Calu3 (cell line): ENCODE results near the gene FCAMR. TPM values are rescaled to one million over a fixed set of nuclear protein-coding genes. Genes with fewer than 3 reads are reported as not detected.
"Not testable (repeated sequence)": the region's sequence is repeated elsewhere in the genome, so short reads cannot be mapped to it uniquely, and the experiment has no call there.

Source experiments
- BruUV-seq: library from RNA; stranded (reverse); fragments of 400-500 nt; replicated peaks from 2 replicates; lab custom pipeline; 2021; lab: Mats Ljungman, UMichigan
- CTCF ChIA-PET: fragments of 300-600 bp; sonication (Branson Sonifier 250); formaldehyde crosslinking; loops from one replicate; lab custom pipeline; 2022; ENCODE audit warnings: antibody characterized with exemption; lab: Charles Lee
- DNase-seq: peaks from one replicate; pipeline ENCODE4 v3.0.0; 2022
- H3K27ac Mint-ChIP-seq: one replicate; pipeline ENCODE4 v1.8.0; 2022; ENCODE audit warnings: mixed read lengths; ENCODE audit not compliant: unreplicated experiment
- H3K27me3 Mint-ChIP-seq: one replicate; pipeline ENCODE4 v1.8.0; 2022; ENCODE audit warnings: mixed read lengths; ENCODE audit not compliant: unreplicated experiment
- H3K36me3 Mint-ChIP-seq: one replicate; pipeline ENCODE4 v1.8.0; 2022; ENCODE audit warnings: mild to moderate bottlenecking, moderate library complexity, mixed read lengths; ENCODE audit not compliant: insufficient read depth, unreplicated experiment
- H3K4me1 Mint-ChIP-seq: one replicate; pipeline ENCODE4 v1.8.0; 2022; ENCODE audit warnings: mild to moderate bottlenecking, low read depth, mixed read lengths; ENCODE audit not compliant: unreplicated experiment
- H3K4me3 Mint-ChIP-seq: one replicate; pipeline ENCODE4 v1.8.0; 2022; ENCODE audit warnings: mild to moderate bottlenecking, low read depth, moderate library complexity, mixed read lengths; ENCODE audit not compliant: unreplicated experiment
- H3K9me3 Mint-ChIP-seq: one replicate; pipeline ENCODE4 v1.8.0; 2022; ENCODE audit warnings: low read depth, mixed read lengths; ENCODE audit not compliant: unreplicated experiment
- intact Hi-C: fragments of 100-400 bp; cut with micrococcal nuclease; formaldehyde crosslinking; loops from one replicate; pipeline ENCODE4 v1.10.0; 2022; ENCODE audit not compliant: unreplicated experiment
- total RNA-seq: library from RNA; stranded (reverse); gene quantifications from 2 replicates; pipeline ENCODE4 v1.2.3, GENCODE V29; 2022
- TF ChIP-seq, protein P1 (sequence below): fragments of 200-600 bp; IDR thresholded peaks from one replicate; pipeline ENCODE4 v1.8.0; 2022; ENCODE audit warnings: antibody characterized with exemption; ENCODE audit not compliant: unreplicated experiment

Gene FCAMR
- total RNA-seq, 1 experiment from 2014 or later: not detected

DNA sequence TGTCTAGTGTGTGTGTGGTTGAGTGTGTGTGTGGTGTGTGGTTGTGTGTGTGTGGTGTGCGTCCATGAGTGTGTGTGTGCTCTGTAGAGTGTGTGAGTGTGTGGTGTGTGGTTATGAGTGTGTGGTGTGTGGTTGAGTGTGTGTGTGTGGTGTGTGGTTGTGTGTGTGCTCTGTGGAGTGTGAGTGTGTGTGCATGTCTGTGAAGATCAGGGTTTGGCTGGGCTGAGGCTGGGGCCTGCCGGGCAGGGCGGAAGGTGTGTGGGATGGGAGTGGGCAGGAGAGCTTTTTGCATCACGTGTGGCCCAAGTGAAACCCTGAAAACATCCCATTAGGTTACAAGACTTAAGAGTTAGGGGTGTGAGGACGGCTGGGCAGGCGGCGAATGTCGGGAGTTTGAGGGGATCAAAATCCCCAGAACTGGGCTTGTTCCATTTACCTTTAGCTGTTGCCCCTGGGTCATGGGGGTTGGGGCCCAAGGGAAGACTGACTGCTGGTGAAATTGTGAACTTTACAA, 45.6 kb downstream of the FCAMR start:
- no peaks in the 10 kb centered on the region for H3K27me3 Mint-ChIP-seq
- TF ChIP-seq, protein P1, sequence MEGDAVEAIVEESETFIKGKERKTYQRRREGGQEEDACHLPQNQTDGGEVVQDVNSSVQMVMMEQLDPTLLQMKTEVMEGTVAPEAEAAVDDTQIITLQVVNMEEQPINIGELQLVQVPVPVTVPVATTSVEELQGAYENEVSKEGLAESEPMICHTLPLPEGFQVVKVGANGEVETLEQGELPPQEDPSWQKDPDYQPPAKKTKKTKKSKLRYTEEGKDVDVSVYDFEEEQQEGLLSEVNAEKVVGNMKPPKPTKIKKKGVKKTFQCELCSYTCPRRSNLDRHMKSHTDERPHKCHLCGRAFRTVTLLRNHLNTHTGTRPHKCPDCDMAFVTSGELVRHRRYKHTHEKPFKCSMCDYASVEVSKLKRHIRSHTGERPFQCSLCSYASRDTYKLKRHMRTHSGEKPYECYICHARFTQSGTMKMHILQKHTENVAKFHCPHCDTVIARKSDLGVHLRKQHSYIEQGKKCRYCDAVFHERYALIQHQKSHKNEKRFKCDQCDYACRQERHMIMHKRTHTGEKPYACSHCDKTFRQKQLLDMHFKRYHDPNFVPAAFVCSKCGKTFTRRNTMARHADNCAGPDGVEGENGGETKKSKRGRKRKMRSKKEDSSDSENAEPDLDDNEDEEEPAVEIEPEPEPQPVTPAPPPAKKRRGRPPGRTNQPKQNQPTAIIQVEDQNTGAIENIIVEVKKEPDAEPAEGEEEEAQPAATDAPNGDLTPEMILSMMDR: no peak
- no peak overlapping the region for H3K4me3 Mint-ChIP-seq
- BruUV-seq: no TSS peak
- CTCF ChIA-PET: no interaction called here
- H3K4me1 Mint-ChIP-seq: no peaks in the 10 kb centered on the region
- H3K36me3 Mint-ChIP-seq: peaks cover under 1% of the 10 kb centered on the region
- DNase-seq: no peak
- no peaks in the 10 kb centered on the region for H3K9me3 Mint-ChIP-seq
- intact Hi-C loops: no loop called here
- no peak overlapping the region for H3K27ac Mint-ChIP-seq

DNA sequence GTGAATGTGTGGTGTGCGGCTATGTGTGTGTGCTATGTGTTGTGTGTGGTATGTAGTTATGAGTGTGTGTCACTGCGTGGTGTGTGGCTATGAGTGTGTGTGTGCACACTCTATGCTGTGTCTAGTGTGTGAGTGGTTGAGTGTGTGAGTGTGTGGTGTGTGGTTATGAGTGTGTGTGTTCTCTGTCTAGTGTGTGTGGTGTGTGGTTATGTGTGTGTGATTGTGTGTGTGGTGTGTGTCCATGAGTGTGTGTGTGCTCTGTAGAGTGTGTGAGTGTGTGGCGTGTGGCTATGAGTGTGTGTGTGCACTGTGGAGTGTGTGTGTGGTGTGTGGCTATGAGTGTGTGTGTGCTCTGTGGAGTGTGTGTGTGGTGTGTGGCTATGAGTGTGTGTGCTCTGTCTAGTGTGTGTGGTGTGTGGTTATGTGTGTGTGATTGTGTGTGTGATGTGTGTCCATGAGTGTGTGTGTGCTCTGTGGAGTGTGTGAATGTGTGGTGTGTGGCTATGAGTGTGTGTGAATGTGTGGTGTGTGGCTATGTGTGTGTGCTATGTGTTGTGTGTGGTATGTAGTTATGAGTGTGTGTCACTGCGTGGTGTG, 46.2 kb downstream of the FCAMR start:
- H3K27ac Mint-ChIP-seq, BruUV-seq, H3K9me3 Mint-ChIP-seq, H3K27me3 Mint-ChIP-seq, H3K4me1 Mint-ChIP-seq, H3K36me3 Mint-ChIP-seq, DNase-seq, CTCF ChIA-PET, intact Hi-C loops, H3K4me3 Mint-ChIP-seq: not testable (repeated sequence)

DNA sequence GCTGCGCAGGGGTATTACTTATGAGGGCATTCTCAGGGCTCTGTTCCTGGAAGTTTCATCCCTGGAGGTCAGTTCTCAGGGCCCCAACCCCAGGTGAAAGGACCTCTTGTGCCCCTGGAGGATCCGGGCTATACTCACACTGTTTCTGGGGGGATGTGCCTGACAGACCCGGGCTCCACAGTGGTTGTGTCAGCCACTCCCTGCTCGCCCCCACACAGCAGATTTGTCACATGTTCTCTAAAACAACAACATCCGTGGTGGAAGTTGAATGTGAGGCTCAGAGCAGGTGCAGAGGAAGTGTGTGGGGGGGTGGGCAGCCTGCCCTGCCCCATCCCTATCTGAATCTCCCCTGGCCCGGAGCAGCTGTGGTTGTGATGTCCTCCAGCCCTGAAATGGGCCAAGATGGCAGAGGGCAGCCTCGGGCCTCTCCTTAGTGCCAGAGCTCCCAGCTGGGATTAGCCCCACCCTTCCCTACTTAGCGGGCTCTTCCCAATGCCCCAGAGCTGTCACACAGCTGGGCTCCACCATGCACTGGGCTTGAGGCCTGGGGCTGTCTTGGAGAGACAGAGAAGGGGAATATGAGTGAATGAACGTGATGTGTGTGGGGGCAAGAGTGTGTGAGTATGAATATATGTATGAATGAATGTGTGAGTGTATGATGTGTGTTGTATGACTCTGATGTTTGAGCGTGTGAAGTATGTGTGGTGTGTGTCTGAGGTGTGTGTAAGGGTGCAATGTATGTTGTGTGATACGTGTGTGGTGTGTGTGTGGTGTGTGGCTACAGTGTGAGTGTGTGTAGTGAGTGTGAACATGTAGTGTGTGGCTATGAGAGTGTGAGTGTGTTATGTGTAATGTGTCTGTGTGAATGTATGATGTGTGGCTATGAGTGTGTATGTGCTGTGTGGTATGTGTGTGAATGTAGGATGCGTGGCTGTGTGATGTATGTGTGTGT, 47.0 kb downstream of the FCAMR start:
- no peaks in the 10 kb centered on the region for H3K36me3 Mint-ChIP-seq
- H3K9me3 Mint-ChIP-seq: no peaks in the 10 kb centered on the region
- TF ChIP-seq, protein P1: no peak
- DNase-seq: no peak
- no peaks in the 10 kb centered on the region for H3K27me3 Mint-ChIP-seq
- intact Hi-C loops: no loop called here
- H3K4me3 Mint-ChIP-seq: no peak overlapping the region
- no TSS peak for BruUV-seq
- CTCF ChIA-PET: interaction anchor here (0.5 kb wide), 1 partner anchor 66 kb away, joined by 3 read pairs; no protein-coding TSS in a partner anchor
- H3K27ac Mint-ChIP-seq: no peak overlapping the region
- H3K4me1 Mint-ChIP-seq: no peaks in the 10 kb centered on the region

DNA sequence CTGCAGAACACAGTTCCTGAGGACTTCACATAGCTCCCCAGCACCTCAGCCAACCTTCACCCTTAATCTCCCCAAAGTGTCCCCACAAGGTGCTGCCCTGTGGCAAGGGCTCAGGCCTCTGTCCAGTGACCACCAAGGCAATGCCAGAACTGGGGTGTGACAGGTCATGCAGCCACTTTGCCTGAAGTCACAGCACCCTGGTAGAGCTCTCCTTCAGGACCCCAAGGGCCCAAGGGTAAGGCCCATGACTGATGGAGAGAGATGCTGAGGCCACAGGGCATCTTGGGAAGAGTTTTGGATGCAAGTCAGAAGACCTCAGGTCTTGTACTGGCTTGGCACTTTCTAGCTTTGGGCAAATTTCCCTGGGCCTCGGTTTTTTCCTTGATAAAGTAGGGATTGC, 47.7 kb downstream of the FCAMR start:
- intact Hi-C loops: no loop called here
- H3K4me1 Mint-ChIP-seq: no peaks in the 10 kb centered on the region
- H3K36me3 Mint-ChIP-seq: no peaks in the 10 kb centered on the region
- H3K4me3 Mint-ChIP-seq: no peak overlapping the region
- no peaks in the 10 kb centered on the region for H3K9me3 Mint-ChIP-seq
- TF ChIP-seq, protein P1: no peak
- CTCF ChIA-PET: interaction anchor here (0.5 kb wide), 1 partner anchor 66 kb away, joined by 3 read pairs; no protein-coding TSS in a partner anchor
- H3K27ac Mint-ChIP-seq: no peak overlapping the region
- no peak for DNase-seq
- H3K27me3 Mint-ChIP-seq: no peaks in the 10 kb centered on the region
- BruUV-seq: no TSS peak
